Bone marrow (tissue), 2 donors: ENCODE results near the gene UBXN1.
A peak's percentile ranks its signal among the peaks of the same experiment; 100 is the strongest.

Source experiments
- DNase-seq, 2 donors: peaks; one replicate each; lab custom pipeline; 2025; lab: John Stamatoyannopoulos, UW

The UBXN1 gene

DNA sequence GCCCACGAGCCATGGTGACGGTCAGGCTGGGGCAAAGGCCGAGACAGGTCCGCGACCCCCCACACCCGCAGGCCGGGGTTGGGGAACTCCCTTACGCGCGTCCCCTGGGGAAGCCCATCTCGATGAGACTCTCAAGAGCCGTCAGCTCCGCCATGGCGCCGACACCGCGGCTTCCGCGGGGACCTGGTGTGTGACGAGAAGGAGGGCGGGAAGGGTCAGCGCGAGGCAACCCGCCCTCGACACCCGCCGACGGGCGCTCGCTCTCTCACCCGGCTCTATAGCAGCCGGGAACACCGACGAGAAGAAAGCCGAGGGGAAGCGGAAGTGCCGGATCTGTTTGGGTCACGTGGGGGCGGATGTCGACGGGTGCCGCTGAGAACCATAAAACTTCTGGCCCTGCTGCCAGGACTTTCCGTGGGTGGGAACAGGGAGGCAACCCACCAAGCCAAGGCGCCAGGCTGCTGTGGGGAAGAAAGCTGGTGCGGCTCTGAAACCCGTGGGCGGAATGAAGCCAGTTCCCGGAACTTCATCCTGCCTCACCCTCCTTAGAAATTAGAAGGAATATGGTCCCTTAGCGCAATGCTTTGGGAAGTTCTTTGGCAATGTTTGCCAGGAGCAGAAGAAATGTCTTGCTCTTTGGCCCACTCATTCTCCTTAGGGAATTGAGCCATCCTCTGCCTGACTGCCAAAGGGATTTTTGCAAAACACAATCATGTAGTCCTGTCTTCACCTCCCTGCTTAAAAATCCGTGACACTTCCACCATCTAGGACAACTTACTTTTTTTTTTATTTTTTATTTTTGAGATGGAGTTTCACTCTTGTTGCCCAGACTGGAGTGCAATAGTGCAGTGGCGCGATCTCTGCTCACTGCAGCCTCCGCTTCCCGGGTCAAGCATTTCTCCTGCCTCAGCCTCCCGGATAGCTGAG, at the start of gene UBXN1:
Gene UBXN1, minus strand, starts transcription at position 304 of the 927 bp plus-strand sequence. Its CDS starts 150 bp downstream, at position 154.
- DNase-seq = peak; percentile 83 to 87

- DNase-seq = peak; percentile 79 to 89
These were observed 49.5 kb upstream of the UBXN1 start, which contains the start of gene TTC9C for GRCh38 chr11:62728171-62728988. Gene TTC9C, plus strand, starts transcription at chr11:62728486. Its CDS starts 363 bp downstream, at chr11:62728849.

DNA sequence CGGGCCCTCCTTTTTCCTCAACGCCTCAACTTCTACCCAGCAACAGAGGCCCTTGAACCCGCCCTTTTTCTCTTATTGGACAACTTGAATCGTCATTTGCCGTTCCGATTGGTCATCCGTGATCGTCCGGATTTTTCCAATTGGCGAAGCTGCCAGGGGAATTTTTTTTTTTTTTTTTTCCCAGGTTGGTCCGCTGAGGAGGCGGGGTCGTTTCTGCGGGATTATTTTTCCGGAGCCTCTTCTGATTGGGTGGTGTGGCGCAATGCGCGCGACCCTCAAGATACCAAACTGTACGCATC, 48.9 kb upstream of the UBXN1 start:
- peak in 1 of 2 donors; percentile 97 for DNase-seq

DNA sequence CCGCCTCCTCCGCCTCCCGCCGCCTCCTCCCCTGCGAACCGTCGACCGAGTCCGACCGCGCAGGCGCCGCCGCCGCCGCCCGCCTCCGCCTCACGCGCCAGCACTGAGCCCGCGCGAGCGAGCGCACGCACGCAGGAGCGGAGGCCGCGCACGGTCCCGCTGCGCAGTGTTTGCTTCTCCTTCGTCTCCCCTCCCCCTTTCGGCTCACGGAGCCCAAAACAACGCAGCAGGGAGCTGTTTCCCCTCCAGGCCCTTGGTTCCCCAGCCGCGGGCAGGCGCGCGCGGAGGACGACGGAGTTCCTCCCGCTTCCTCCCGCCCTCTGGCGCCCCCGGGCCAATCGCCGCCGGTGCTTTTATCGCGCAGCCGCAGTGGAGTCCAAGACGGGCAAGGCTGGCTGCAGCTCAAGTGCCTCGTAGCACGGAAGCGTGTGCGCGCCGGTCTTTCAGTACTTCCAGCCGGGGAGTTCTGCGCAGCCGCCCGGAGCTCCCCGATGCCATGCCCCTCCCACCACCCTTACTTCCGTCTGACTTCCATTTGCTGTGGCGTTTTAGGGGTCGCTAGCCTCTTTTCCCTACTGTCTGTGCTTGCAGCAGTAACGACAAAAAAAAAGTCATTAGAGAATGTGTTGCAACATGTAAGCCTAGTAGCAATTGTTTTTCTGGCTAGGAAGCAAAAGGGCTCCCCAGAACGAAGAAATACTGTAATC, 48.4 kb upstream of the UBXN1 start, which contains the start of gene HNRNPUL2:
Gene HNRNPUL2, minus strand, starts transcription at position 293 of the 707 bp plus-strand sequence. CDS start 301 bp downstream, outside the sequence.
- peak; percentile 98 to 99 for DNase-seq

DNA sequence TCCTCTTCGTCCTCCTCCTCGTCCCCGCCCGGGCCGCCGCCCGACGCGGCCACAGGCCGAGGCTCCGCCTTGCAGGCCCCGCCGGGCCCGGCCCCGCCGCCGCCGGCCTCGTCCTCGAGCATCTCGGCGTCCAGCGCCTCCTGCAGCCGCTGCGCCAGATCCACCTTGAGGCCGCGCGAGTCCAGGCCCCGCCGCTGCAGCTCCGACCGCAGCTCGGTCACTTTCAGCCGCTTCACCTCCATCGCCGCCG, 48.0 kb upstream of the UBXN1 start:
- DNase-seq = no peak

DNA sequence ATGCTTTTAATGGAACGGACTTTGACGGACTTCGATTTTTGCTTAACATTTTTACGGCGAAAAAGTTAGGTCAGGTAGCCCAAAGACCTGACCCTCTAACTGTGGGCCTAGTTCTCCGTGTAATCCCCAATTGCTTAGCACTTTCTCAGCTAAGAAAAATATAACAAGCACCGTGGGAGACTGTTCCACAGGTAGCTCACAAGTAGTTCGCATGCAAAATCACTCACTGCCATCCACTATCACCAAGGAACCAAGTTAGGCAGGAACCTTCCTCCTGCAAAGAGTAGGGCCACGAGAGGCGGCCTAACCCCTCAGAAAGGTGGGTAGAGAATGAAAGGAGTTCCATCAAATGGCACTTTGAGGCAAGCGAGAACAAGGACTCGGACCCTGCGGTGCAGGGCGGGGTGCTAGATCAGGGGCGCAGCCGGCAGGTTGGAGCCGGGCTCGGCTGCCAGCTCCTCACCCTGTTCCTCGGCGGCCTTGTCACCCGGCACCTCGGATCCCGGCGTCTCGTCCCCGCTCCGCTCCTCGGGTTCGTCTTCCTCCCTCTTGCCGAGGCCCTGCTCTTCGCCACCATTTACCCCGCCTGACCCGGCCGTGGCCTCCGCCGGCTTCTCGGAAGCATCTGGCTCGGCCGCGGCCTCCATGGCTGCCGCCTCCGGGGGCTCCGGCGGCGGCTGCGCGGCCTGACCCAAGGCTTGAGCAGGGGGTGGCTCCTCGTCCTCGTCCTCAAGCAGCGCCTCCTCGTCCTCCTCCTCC, 47.5 kb upstream of the UBXN1 start:
- no peak for DNase-seq

GRCh38 chr11:62725646-62726045, 46.8 kb upstream of the UBXN1 start:
- no peak for DNase-seq

GRCh38 chr11:62724171-62724570, 45.3 kb upstream of the UBXN1 start:
- DNase-seq = no peak

- no peak for DNase-seq
These were observed 43.1 kb upstream of the UBXN1 start for GRCh38 chr11:62721994-62722393.

GRCh38 chr11:62719302-62719978, 40.6 kb upstream of the UBXN1 start:
- no peak for DNase-seq

DNA sequence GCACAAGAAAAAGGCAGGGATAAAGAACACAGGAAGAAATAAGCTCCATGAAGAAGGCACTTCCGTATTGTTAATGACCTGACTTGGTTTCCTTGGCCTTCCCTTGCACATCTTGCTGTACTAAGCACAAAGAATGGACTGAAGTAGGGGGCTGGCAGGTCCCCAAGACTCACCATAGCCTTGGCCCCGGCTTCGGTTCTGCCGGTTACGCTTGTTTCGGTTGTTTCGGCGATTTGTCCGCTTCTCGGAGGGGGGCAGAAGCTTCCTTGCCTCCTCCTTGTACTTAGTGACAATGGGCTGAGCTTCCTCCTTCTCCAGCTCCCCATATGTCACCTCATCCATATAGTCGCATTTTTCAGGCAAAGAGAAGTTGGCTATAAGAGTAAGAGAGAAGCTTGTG, 37.9 kb upstream of the UBXN1 start:
- no peak for DNase-seq

DNA sequence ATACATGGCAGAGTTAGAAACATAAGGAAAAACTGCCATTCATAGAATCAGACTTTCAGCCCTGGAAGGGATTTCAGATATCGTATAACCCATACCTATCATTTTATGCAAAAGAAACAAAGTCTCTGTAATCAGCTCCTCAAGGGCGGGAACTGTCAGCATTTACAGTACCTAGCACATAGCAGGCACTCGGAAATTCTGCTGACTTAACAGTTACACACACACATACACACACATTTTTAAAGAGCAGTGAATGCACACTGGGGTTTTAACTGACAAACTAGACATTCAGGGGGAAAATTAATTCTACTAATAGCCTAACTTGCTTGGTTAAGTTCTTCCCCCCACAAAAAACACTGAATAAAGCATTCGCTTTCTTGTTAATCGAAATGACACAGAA, 37.3 kb upstream of the UBXN1 start:
- no peak for DNase-seq

DNA sequence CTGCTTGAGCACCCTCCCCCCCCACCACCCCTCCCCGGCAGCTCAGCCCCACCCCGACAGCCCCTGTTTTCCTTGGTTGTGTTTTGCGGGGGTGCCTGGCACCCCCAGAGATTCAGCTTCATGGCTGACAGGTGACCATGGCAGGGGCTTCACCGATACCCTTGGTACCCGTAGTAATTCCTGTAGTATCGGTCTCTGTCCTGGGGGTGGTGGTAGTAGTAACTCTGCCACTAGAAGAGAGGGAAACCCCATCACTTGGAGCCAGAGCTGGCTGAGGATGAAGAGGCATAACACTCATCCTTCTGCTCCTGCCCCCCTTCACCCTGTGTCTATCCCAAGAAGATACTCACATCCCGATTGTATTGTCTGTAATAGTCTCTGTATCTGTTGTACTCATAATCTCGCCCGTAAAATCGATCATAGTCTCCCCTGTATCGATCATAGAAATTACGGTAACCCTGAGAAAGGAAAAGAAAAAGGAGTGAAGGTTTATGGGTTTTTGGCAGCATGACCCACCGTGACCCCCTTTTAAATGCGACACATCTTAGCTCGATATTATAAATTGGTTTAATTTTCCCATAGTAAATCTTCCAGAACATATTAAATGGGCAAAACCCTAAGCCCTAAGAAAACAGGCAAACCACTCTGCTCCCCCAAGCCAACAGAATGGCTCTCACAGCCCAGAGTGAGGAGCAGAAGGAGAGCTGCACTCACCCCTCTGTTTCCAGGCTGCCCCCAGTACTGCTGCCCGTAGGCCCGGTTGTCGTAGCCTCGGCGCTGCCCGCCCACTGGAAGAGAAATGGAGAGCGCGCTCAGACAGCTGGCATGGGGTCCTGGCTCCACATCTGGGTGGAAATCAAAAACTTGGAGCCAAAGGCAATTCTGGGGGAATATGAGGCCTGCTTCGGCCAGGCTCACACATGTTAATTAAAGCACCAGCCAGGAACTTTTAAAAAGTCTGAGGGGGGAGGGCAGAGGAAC, 36.6 kb upstream of the UBXN1 start:
- no peak for DNase-seq

- no peak for DNase-seq
These were observed 34.5 kb upstream of the UBXN1 start for GRCh38 chr11:62713343-62713742.

DNA sequence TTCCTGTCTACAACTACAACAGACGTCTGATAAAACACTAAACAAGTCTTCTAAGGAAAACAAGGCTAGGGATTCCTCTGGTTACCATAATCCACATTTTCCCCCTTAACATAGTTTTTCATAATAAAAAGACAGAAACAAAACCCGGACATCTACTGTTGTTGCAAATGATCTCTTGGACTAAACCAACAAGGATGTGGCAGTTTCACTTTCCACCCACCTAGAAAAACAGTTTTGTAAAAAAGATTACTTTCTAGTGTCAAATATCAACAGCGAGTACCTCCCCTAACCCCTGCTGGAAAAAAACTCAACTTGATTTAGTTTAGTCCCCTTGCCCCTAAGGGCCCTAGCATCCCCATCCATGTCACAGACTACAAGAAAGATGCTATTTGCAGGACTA, 34.0 kb upstream of the UBXN1 start:
- no peak for DNase-seq

GRCh38 chr11:62712276-62712812, 33.5 kb upstream of the UBXN1 start:
- DNase-seq = no peak

GRCh38 chr11:62710001-62710345, 31.1 kb upstream of the UBXN1 start:
- DNase-seq = peak in 1 of 2 donors; percentile 39

GRCh38 chr11:62709247-62710000, 30.6 kb upstream of the UBXN1 start:
- DNase-seq = peak; percentile 80 to 99

DNA sequence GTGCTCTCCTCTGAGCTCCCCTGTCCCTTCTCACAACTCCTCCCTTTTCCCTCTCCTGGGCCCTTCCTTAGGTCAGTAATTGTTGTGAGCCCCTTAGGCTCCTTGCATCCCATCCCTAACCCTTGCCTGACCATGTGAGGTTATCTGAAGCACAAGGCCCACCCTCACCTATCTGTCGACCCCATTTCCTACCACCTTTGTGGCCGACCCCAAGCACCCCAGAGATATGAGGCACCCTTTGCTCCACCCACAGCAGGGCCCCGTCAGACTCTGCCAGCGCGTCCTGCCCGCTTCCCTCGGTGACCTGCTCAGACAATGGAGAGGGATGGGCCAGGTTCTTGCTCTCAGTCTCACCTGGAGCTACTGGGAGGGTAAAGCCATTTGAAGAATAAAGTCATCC, 29.9 kb upstream of the UBXN1 start:
- no peak for DNase-seq
